Liver (tissue), 3 donors: Measurements from ENCODE around the gene ZRANB1.

Experiments used
- HNF4A ChIP-seq, 2 donors: conservative IDR thresholded peaks; 2 replicates each; pipeline ENCODE4 v1.6.1; 2016; ENCODE audit warnings: antibody characterized with exemption in 2 of 2, mild to moderate bottlenecking in 2 of 2
- JUND ChIP-seq, 2 donors: IDR thresholded peaks; 2 replicates each; pipeline ENCODE4 v1.6.1; 2016; ENCODE audit warnings: antibody characterized with exemption in 2 of 2
- RXRA ChIP-seq, 2 donors: IDR thresholded peaks; 2 replicates each; pipeline ENCODE4 v1.6.1; 2017 to 2018; ENCODE audit warnings: antibody characterized with exemption in 2 of 2, mild to moderate bottlenecking in 1 of 2
- SP1 ChIP-seq: IDR thresholded peaks from 2 replicates; pipeline ENCODE4 v1.6.1; 2018; ENCODE audit warnings: antibody characterized with exemption, mild to moderate bottlenecking
- TAF1 ChIP-seq: conservative IDR thresholded peaks from 2 replicates; pipeline ENCODE4 v1.6.1; 2016; ENCODE audit warnings: antibody characterized with exemption, mild to moderate bottlenecking
- TF ChIP-seq, protein P1 (sequence below): fragments of 150-350 bp; IDR thresholded peaks from 2 replicates; pipeline ENCODE4 v1.5.1; 2017; ENCODE audit warnings: improper control_type of control experiment, low read depth, low read length; ENCODE audit not compliant: missing input control
- TF ChIP-seq, protein P2 (sequence below): IDR thresholded peaks from 2 replicates; pipeline ENCODE4 v1.6.1; 2016; ENCODE audit warnings: antibody characterized with exemption, mild to moderate bottlenecking
- donor health status: healthy.
- donor health status: healthy.

DNA sequence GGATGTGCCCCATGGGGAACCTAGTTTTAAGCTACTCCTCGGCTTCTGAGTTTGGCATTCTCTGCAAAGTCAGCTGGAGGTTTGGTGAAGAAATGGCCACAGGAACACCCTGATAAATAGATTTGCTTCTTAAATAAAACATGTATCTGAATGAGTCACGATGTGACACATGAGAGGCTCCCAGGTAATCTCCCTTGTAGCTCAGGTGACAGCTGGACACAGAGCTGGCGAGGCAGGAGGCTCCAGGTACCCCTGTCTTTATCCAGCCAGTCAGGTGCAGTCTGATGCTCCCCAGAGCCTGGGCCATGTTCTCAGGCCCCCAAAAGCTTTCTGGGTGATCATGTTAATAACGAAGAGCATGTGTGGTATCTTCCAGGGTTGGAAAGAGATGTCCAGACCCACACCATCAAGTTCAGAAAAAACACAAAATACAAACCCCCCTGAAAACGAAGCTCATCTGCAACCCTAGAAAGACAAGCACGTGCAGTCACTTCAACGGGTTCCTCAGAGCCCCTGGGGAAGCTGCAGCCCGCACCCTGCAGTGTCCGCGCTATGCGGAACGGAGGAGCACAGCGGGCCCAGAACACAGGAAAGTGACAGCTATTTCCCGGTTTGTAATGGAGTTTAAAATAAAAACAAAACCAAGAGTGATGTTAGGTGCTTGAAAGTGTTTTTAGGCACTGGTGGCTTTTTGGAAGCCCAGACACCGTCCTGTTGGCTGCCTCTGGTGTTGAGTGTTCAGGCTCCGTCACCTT is 69.4 kb downstream of the ZRANB1 start:
- TF ChIP-seq, protein P1, sequence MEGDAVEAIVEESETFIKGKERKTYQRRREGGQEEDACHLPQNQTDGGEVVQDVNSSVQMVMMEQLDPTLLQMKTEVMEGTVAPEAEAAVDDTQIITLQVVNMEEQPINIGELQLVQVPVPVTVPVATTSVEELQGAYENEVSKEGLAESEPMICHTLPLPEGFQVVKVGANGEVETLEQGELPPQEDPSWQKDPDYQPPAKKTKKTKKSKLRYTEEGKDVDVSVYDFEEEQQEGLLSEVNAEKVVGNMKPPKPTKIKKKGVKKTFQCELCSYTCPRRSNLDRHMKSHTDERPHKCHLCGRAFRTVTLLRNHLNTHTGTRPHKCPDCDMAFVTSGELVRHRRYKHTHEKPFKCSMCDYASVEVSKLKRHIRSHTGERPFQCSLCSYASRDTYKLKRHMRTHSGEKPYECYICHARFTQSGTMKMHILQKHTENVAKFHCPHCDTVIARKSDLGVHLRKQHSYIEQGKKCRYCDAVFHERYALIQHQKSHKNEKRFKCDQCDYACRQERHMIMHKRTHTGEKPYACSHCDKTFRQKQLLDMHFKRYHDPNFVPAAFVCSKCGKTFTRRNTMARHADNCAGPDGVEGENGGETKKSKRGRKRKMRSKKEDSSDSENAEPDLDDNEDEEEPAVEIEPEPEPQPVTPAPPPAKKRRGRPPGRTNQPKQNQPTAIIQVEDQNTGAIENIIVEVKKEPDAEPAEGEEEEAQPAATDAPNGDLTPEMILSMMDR, result no peak
- TF ChIP-seq SP1 (no peak), HNF4A (conservative IDR thresholded peaks at IDR 0.05) (no peak), JUND (IDR thresholded peaks at IDR 0.05) (no peak), TAF1 (no peak), RXRA (IDR thresholded peaks at IDR 0.05) (no peak)
- TF ChIP-seq, protein P2, sequence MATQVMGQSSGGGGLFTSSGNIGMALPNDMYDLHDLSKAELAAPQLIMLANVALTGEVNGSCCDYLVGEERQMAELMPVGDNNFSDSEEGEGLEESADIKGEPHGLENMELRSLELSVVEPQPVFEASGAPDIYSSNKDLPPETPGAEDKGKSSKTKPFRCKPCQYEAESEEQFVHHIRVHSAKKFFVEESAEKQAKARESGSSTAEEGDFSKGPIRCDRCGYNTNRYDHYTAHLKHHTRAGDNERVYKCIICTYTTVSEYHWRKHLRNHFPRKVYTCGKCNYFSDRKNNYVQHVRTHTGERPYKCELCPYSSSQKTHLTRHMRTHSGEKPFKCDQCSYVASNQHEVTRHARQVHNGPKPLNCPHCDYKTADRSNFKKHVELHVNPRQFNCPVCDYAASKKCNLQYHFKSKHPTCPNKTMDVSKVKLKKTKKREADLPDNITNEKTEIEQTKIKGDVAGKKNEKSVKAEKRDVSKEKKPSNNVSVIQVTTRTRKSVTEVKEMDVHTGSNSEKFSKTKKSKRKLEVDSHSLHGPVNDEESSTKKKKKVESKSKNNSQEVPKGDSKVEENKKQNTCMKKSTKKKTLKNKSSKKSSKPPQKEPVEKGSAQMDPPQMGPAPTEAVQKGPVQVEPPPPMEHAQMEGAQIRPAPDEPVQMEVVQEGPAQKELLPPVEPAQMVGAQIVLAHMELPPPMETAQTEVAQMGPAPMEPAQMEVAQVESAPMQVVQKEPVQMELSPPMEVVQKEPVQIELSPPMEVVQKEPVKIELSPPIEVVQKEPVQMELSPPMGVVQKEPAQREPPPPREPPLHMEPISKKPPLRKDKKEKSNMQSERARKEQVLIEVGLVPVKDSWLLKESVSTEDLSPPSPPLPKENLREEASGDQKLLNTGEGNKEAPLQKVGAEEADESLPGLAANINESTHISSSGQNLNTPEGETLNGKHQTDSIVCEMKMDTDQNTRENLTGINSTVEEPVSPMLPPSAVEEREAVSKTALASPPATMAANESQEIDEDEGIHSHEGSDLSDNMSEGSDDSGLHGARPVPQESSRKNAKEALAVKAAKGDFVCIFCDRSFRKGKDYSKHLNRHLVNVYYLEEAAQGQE, result no peak
